ENCODE data around the gene DCX.

DCX gene

DNA sequence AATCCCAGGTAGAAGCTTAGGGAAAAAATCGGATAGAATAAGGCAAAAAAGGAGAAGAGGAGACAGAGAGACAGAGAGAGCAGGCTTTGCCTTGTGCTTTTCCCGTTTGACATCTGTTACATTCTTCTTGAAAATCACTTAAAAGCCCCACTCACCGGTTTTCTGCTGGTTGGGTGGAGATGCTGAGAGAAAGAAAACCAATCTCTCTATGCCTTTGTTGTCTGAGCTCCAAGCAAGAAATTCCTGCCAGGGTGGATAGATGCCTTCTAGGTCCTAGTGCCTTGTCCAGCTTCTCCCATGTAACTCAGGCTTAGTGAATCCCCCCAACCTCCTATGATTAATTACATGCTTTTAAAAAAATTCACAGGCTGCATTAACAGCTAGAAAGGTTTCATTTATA, at the start of gene DCX:
Gene DCX (minus strand): TSS at position 210 of the 400 bp plus-strand sequence. CDS start 1,794 bp downstream, outside the sequence.
- peak in 4 of 56 donors; percentile 0 to 5 (median 2) for DNase-seq

DNA sequence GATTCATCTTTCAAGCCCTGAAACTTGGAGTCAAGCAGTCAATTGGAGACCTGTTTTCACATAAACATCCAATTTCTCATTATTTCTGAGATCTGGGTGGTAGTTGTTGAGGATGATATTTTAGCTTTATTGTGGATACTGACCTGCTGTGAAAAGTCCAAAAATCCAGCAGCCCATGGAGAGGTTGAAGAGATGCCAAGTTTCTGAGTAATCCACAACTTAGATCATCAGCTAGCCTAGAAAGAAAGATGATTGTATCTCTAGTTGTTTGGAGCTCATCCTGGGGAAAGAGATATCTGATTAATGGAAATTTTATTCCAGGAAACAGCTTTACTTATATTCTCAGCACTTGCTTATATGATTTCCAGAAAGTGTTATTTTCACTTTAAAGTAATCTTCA, 48.6 kb upstream of the DCX start:
- DNase-seq: no peak

DNA sequence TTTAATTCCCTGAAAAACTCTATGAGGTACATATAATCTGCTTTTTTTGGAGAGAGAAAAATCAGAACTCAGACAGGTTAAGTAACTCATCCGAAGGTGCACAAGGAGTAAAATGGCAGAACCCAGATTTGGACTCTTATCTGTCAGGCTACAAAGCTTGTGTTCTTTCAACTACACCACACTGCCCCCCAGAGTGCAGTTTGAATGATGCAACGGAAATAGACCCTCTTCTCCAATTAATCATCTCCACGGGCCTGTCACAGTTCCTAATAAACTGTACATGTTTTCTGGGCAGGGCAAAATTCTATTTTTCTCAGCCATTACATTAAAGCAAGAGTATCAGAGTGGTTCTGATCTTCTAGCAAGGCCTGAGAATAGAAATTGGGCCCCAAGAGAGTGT, 35.3 kb upstream of the DCX start:
- DNase-seq: peak in 11 of 56 donors; percentile 0 to 31 (median 1)

DNA sequence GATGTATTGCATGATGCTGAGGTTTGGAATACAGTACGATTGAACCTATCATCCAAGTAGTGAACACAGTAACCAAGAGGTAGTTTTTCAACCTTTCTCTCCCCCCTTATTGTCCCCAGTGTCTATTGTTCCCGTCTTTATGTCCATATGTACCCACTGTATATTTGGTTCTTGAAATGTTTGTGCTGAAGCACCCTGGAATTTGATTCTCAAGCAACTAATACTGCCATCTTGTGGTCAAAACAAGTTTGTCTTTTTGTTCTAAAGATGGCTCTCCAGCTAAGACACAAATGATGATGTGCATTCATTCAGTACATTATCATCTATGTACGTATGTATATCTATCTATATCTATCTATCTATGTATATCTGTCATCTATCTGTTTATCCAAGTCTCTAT, 33.5 kb upstream of the DCX start:
- DNase-seq: peak in 1 of 56 donors; percentile 17

DNA sequence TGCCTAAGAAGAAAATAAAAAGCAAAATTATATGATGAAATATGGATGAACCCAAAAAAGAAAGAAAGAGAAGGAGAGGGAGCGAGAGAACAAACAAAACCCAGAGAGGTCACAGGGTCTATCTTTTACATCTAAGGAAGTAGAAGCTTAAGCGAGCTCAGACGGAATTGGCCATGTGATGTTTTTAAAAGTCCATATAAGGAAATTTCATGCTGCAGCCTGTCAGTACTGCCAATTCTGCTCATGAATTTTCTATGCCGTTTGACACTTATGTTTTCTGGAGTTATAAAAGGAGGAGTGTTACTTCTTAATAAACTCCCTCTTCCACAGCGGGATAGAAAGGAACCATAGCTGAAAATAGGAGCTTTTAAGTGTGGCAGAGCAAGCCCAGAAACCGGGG, 32.9 kb upstream of the DCX start:
- no peak for DNase-seq

DNA sequence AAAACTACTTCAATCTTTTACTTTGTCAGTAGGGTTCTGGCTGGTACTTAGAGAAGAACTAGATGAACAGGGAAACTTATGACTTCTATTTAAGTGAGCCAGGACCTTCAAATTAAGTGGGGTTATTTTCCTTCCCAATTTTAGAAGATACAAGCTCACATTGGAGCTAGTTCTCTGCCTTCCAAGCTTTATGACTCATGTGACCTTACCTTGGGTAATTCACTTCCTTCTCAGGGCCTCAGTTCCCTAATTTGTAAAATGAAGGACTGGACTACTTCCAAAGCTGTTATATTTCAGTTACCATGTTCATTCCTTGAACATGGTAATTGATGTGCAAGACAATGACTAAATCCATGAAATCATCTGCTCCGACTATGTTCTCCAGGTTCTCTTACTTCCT, 32.0 kb upstream of the DCX start:
- no peak for DNase-seq

DNA sequence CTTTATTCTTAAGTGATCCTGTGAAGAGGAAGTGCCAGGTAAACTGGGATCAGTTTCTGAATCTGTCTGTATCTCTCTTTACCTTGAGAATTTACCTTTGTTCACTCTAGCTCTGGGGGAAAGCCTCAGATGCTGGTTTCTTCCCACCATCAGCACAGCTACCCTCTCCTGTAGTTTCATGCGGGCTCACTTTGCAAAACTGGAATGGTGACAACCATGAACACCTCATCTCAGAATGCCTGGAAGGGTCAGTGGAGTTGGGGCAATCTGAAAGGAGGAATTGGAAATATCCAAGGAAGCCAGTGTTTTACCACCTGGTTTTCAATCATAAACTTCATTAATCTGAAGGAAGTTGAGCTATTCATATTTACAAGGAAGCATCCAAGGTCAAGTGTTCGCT, 30.8 kb upstream of the DCX start:
- no peak for DNase-seq

DNA sequence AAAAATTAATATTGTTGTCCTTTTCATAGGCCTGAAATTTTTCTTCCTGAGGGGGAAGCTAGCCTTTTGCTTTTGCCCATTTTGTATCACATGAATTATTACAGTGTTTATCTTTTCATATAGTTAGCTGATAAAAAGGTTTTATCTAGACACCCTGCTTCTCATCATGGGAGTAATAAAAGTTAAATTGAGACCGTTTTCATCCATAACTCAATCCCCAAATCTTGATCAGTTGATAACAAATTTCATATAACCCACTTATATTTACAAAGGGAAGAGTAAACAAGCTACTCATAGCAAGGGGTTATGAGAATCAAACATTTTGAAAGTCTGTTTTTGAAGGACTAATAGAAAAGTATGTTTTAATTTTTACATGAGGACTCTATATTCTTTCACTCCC, 23.5 kb upstream of the DCX start:
- no peak for DNase-seq

DNA sequence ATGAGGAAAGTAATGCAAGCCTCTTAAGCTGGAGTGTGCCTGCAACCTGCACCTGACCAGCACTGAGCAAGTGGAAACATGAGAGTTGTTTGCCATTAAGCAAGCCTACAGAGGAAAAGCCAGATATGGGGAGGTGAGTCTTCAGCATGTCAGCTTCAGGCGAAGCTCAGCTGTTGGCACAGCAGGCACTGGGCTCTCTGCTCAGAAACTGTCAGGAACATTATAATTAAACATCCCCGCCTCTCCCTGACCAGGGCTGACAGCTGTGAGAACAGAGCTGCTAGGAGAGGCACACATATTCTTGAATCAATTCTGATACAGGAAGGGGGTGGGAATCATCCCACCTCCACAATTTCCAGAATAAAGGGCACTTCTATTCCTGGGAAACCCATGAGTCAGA, 19.0 kb upstream of the DCX start:
- DNase-seq: peak in 4 of 56 donors; percentile 1 to 2 (median 2)

DNA sequence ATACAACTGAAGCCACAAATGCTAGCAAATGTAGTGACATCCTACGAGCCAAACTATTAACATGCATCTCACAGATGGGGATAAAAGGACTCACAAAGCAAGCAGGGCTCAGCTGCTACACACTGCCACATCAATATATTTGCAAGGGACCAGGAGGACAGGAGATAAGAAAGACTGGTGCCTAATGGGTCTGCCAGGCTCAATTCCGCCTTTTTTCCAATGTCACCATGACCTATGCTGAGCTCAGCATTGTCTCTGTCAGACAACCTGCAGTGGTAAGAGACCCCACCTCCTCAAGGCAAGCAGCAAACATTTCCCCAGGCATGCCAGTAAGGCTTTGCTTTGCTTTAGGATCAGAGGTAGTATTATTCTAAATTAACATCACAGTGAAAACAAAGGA, 435 bp downstream of the DCX start:
- DNase-seq: no peak

DNA sequence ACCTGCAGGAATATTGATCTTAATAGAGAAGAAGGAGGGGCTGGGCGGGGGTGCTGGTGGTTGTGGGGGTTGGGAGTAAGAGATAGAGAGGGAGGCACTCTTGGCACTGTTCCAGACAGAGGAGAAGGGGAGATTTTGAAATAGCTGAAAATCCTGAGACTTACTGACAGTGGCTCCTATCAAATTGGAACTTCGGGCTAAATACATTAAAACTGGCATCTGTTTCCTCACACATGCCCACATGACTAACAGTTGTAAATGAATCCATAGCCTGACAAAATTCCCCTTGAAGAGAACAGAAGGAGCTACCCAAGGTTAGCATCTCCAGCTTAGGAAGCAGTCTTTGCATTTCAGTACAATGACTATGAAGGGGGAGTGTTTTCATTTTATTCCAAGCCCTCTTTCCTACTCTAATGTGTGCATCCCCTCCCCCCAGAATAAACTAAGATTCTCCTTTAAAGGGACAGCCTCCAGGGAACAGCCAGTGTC, 1.4 kb downstream of the DCX start:
- DNase-seq: no peak

DNA sequence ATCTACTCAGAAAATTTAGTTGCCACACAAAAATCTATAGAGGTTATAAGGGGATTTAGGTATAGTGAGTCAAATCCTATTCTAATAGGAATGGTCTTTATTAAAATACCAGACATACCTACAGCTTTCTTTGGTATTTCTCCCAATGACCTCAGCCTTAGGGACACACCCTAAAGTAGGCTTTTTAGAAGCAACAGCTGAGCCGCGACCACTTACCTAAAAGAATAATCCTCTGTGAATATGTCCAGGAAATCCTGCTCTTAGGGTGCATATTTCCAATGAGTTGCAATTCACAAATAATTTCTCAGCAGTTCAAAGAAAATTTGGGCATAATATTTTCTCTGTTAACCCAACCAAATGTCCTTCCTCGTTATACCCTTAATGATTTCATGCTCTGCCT, 2.7 kb downstream of the DCX start:
- no peak for DNase-seq

DNA sequence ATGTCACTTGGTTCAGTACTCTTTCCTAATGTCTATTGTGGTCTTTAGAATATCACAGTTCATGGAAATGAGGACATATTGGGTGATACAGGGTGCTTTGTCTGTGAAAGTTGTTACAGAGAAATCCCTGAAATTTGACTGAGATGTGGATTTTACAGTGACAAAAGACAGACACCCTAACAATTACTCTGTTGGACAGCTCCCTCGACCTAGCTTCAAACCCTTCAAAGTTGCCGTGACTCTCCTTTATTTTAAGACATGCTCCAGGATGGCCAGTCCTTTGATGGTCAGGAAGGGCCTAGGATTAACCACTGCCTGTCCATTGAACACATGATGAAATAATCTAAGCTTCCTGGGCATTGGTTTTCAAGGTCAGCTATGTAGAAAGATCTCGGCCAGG, 4.0 kb downstream of the DCX start:
- DNase-seq: no peak

DNA sequence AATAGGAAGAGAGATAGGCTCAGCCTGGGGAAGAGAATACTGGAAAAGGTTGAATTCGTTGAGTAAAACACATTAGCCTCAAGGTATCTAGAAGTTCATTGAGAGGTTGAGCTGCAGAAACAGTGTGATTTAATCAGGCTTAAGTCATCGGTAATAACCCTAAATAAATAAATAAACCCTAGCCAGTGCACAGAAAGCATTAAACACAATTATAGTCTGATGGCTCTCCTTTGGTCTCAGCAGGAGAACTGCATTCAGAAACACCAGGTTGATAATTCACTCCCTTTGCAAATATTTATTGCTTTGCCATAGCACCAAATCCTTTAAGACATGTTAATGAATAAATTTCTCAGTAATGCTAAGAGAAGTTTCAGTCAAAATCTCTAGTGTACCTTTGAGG, 9.6 kb downstream of the DCX start:
- no peak for DNase-seq

DNA sequence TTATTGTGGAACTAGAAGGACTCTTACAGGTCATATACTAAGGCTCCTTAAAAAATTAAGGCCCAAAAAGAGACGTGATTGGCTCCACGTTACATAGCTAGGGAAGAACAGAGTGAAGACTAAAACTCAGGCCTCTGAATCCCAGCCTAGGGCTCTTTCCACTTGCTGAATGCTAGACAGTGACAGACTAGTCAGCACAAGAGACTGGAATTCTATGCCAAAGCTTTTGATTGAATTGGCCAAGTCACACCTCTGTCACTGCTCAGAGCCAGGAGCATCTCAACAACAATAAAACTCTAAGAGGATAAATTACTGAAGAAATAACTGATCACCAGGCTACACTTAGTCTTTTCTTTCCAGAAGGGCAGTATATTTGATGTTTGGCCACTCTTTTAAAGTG, 16.8 kb downstream of the DCX start:
- DNase-seq: no peak

DNA sequence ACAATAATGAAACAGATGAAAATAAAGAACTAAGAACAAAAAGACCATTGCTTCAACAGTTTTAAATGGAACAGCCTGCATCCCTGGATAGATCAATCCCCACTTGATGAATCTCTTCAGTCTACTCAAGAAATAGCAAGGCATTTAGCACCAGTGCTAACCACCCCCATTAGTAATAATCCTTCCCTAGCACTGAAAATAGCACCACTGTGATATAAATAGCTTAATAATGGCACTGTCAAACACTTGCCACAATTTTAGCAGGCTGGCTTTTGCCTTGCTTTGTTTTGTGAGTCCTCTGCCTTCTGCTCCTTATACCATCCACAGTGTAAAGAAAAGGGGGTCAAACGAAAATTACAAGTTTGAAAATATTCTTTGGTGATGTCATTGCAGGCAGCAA, 17.4 kb downstream of the DCX start:
- DNase-seq: no peak

DNA sequence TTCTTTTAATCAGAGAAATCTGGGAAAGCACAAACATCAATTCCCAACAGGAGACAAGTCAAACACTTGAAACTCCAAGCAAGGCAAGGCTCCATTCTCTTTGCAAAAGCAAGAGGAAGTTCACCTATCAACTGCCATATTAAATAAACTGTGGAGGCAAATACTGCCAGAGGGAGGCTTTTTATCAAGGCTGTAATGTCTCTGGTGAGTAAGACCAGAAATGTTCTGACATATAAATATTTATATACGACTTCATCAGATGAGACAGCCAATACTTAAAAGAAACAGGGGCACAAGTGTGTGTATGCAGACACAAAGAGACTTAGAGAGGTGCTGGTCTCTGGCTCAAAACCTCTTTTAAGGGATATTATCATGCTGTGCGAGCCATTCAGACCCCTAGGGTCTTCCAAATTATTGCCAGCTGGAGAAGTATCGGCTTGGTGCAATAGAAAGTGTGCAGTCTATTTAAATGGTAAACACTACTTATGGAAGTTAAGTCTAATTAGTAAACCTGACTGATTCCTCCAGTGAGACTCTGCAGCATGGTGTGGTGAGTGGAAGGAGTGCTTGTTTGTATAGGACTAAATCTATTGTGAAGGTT, 24.4 kb downstream of the DCX start:
- no peak for DNase-seq

DNA sequence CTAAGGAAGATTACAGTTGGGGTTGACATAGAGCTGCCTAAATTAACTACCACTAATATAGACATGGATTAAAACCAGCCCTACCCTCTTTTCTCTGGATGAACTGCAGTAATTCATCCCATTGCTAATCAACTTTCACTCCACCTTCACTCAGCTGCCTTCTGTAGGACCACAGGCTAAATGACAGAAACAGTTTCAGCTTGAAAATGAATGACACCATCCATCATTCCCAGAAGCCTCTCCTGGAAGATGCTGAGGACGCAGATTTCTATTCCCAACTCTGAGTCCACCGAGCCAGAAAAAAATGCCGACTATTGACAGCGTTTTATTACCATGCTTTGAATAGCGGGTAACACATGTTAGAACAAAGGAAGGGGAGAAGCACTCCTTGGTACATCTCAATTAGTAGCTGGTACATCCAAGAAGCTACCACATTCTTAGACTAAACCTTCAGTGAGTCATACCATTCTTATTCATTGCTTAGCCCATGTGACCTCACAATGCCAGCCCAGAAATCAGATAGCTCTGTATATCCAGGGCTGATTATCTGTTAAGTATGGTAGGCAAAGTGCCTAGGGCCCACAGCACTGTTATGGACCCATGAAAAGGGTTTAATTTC, 25.3 kb downstream of the DCX start:
- no peak for DNase-seq

DNA sequence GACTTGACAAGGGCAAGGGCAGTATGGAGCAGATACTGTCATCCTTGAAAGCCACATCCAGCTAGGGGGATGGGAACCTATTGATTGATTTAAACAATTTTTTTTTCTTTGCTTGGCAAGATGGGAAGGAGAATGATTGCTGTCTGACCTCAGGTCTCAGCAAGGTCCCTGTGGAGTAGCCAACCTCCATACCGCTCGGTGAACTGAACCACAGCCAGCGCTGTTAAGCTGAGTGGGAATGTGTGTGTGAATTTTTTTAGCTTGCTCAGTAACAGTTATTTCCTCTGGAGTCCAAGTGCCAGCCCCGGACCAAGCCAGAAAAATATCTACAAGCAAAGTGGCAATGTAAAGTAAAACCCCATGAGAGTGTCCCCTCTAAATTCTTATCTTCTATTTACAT, 25.9 kb downstream of the DCX start:
- DNase-seq: no peak

DNA sequence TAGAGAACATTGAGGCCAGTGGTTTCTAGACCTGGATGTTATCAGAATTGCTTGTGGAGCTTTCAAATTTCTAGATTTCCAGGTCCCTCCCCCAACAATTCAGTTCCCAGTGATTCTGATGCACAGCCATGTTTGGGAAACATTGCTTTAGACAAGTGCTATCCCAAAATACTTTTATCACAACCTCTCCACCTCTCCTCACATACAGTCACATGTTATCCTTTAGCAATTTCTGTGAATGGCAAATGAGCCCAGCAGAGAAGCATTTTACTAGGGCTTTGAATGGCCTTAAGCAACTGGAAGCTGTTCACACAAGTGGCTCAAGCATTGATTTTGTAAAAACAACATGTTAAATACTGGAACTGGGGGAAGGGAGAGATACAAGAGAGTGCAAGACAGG, 29.7 kb downstream of the DCX start:
- DNase-seq: no peak

DNA sequence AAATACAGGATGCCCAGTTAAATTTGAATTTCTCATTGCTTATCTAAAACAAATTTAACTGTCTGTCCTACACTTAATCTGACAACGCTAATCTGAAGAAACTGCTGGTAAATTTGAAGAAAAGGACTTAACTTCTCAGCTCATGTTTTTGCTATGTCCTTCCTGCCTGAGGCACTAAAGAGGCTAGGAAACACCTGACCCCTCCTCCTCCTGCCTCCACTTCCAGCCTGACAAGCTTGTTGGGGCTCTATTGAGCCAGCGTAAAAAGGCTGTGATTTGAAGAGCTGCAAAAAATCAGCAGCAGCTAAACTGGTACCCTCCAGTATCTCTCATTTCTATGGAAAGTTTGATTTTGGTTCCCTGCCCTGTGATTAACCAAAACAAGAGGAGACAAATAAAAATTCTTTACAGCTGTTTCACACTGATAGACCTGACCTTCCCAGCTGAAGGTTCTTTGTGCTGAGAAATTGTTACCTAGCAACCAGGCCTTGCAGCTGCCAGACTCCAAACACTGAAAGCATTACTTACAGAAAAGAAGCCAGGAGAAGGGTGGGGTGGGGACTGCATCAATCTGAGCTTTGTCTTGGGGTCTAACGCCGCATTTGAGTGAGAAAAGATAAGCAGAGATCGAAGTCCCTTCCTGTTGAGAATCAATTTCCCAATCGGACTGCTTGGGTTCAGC, 35.0 kb downstream of the DCX start:
- no peak for DNase-seq

DNA sequence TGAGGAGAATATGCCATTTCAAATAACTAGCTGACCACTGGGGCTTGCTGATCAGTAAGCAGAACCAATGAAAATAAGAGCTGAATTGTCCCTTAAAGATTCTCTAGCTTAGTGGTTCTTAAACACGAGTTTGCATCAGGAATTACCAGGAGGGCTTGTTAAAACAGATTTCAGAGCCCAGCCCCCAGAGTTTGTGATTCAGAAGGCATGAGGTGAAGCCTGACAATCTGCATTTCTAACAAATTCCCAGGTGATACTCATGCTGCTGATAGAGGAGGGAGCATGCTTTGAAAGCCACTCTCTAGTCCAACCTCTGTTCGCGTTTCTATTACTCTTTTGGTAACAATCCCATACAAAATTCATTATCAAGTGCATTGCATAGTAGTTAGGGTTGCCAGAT, 35.5 kb downstream of the DCX start:
- no peak for DNase-seq

DNA sequence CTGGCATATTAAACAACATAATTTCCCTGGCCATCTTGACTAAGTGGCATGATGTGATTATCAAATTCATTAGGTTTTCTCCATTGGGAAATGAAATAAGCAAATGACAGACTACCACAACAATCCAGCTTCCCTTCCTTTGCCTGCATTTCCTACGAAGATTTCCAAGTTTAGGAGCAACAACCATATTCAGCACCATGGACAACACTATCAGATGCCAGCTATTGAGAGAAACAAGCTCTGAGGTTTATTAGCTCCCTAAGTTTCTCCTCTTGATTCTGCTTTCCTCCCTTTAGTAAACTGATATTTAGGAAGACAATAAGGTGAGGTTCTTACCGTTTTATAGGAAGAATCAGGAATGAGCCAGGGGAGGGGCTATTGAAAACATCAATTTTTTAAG, 36.2 kb downstream of the DCX start:
- DNase-seq: no peak

Data from amygdala (tissue), 56 donors.